Measurements from ENCODE around the gene NCOA5. TPM values are rescaled to one million over a fixed set of nuclear protein-coding genes. Genes with fewer than 3 reads are reported as not detected.

The NCOA5 gene
- total and polyA plus RNA-seq, 8 donors: 20.6 to 55.0 (median 49.3) TPM

DNA sequence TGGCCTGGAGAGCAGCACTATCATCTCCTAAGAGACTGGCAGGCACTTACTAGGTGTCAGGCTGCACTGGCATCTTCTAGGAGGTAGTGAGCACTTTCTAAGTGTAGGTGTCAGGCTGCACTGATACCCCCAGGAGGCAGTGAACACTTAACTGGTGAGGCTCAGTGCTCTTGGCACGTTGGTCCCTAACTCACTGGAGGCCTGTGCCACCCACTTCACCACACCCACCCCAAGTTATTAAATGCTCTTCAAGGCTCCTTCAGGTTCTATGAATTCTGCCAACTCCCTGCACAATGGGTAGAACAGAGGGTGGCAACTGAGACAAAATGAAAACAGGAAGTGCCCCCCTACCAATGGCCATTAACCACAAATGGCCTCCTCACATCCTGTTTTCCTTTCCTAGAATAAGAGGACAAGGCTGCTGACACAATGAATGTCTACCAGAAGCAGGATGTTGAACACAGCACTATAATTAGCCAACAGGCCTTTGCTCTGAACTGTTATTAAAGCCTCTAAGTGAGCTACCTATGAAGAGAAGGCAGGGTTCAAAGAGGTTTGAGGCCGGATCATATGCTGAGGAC, 29.4 kb downstream of the NCOA5 start:
- Histone ChIP-seq H3K36me3 (peaks cover 3 to 55% of the 10 kb centered on the region in 2 donors), H3K27ac (peak overlapping the region; percentile 59 to 79), H3K4me1 (peaks cover 10 to 54% of the 10 kb centered on the region in 2 donors), H3K9me3 (no peaks in the 10 kb centered on the region), H3K4me3 (no peak overlapping the region), H3K27me3 (peaks cover 13 to 36% of the 10 kb centered on the region in 2 donors)
- intact Hi-C loops (cut with DNase I): no loop called here
- TF ChIP-seq CTCF (IDR thresholded peaks at IDR 0.05): no peak
- ATAC-seq (peak; percentile 40), DNase-seq (peak in 1 of 4 donors; percentile 19)

DNA sequence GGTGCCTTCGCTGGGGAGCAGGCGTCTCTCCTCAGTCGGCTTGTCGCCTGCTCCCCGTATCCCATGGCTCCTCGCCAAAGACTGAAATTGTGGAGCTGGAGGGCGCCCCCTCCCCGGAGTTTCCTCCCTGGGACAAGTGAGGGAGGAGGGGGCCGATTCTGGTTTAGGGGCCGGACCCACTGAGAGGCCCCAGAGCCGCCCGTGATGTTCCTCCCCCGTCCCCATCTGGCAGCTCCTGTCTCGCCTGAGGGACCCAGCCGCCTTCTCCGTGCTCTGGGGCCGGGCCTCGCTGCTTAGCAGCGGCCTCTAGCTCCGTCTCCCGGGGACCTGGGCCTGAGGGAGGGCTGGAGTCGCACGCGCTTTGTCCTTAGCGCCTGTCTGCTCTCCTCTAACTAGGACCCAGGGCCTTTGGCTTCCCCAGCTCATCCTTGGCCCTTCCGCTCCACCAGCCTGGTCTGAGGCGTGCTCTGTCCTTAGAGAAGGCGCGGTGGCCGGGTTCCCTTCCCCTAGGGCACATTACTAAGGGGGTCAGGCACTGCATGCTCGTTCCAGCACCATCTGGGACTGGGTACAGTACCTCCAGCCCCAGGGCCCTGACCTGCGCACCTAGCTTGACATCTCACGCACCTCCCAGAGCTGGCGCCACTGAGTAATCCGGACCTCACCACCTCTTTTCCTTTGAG, 31.0 kb downstream of the NCOA5 start:
- ATAC-seq (peak; percentile 33), DNase-seq (peak in 1 of 4 donors; percentile 16)
- H3K4me1 ChIP-seq: peaks cover 10 to 54% of the 10 kb centered on the region in 2 donors
- peaks cover 13 to 36% of the 10 kb centered on the region in 2 donors for H3K27me3 ChIP-seq
- intact Hi-C loops (cut with DNase I): no loop called here
- TF ChIP-seq CTCF (IDR thresholded peaks at IDR 0.05): no peak
- H3K36me3 ChIP-seq: peaks cover 0 to 38% of the 10 kb centered on the region in 2 donors
- H3K27ac ChIP-seq: peak overlapping the region in 1 of 2 donors; percentile 34
- no peaks in the 10 kb centered on the region for H3K9me3 ChIP-seq
- peak overlapping the region in 1 of 2 donors; percentile 32 for H3K4me3 ChIP-seq

GRCh38 chr20:46057856-46058598, 31.7 kb downstream of the NCOA5 start:
- peak; percentile 60 for ATAC-seq
- H3K4me3 ChIP-seq: peak overlapping the region in 1 of 2 donors; percentile 32
- intact Hi-C loops (cut with DNase I): no loop called here
- H3K4me1 ChIP-seq: peaks cover 10 to 54% of the 10 kb centered on the region in 2 donors
- H3K27me3 ChIP-seq: peaks cover 13 to 36% of the 10 kb centered on the region in 2 donors
- H3K9me3 ChIP-seq: no peaks in the 10 kb centered on the region
- peak overlapping the region in 1 of 2 donors; percentile 34 for H3K27ac ChIP-seq
- H3K36me3 ChIP-seq: peaks cover 0 to 31% of the 10 kb centered on the region in 2 donors
- peak in 1 of 2 donors; percentile 38 for TF ChIP-seq CTCF (IDR thresholded peaks at IDR 0.05)
- DNase-seq: peak; percentile 19 to 94 (median 48)

GRCh38 chr20:46056970-46057855, 32.5 kb downstream of the NCOA5 start:
- DNase-seq (peak; percentile 46 to 78 (median 66)), ATAC-seq (peak; percentile 47)
- H3K27ac ChIP-seq: no peak overlapping the region
- intact Hi-C loops (cut with DNase I): no loop called here
- peaks cover 0 to 23% of the 10 kb centered on the region in 2 donors for H3K36me3 ChIP-seq
- peaks cover 10 to 51% of the 10 kb centered on the region in 2 donors for H3K4me1 ChIP-seq
- no peaks in the 10 kb centered on the region for H3K9me3 ChIP-seq
- TF ChIP-seq CTCF (IDR thresholded peaks at IDR 0.05): no peak
- H3K4me3 ChIP-seq: peak overlapping the region in 1 of 2 donors; percentile 32
- H3K27me3 ChIP-seq: peaks cover 13 to 36% of the 10 kb centered on the region in 2 donors
